Tibial artery (tissue), 4 donors: ENCODE data around the gene RUVBL2.

Experiments
- DNase-seq, 2 donors: peaks; one replicate each; pipeline ENCODE4 v3.0.0-alpha.2; 2019
- H3K27ac ChIP-seq, 2 donors: fragments of 200-600 bp; sonication (generic) in 1 of 2; 1 replicate in 1 of 2; 2 replicates in 1 of 2; pipeline ENCODE4 v1.5.1; 2018 to 2019; ENCODE audit warnings: mild to moderate bottlenecking in 1 of 2
- H3K27me3 ChIP-seq, 2 donors: fragments of 200-600 bp; sonication (generic) in 1 of 2; one replicate each; pipeline versions ENCODE4 v1.5.1 to v1.6.0; 2016 to 2019
- H3K36me3 ChIP-seq, 3 donors: fragments of 200-600 bp; sonication (generic) in 2 of 3; one replicate each; pipeline ENCODE4 v1.5.1; 2016 to 2019; ENCODE audit warnings: mild to moderate bottlenecking in 2 of 3
- H3K4me1 ChIP-seq, 4 donors: fragments of 200-600 bp; sonication (generic) in 2 of 4; 1 replicate in 3 of 4; 2 replicates in 1 of 4; pipeline ENCODE4 v1.5.1; 2016 to 2019
- H3K4me3 ChIP-seq, 2 donors: fragments of 200-600 bp; sonication (generic) in 1 of 2; 1 replicate in 1 of 2; 2 replicates in 1 of 2; pipeline ENCODE4 v1.5.1; 2018 to 2019; ENCODE audit warnings: mild to moderate bottlenecking in 2 of 2
- H3K9me3 ChIP-seq, 3 donors: fragments of 200-600 bp; sonication (generic) in 1 of 3; one replicate each; pipeline ENCODE4 v1.5.1; 2016 to 2019
- CTCF ChIP-seq, 2 experiments: fragments of 200-600 bp in 1 of 2; fragments of 450-650 bp in 1 of 2; IDR thresholded peaks; one replicate each; pipeline ENCODE4 v1.5.1; 2017 to 2019; ENCODE audit warnings: antibody characterized with exemption in 2 of 2, mild to moderate bottlenecking in 1 of 2, moderate library complexity in 1 of 2
- intact Hi-C: fragments of 100-400 bp; cut with DNase I; formaldehyde crosslinking; loops from one replicate; pipeline ENCODE4 v1.15.0; 2023; ENCODE audit warnings: low total_unique reads

Gene RUVBL2

GRCh38 chr19:48997972-48998371 lies 4.3 kb downstream of the RUVBL2 start:
- H3K4me1 ChIP-seq, result peaks cover 0 to 18% (median 9%) of the 10 kb centered on the region in 4 donors
- intact Hi-C loops, result loop anchor here (10.0 kb wide), 1 partner anchor 353 kb away; the partner anchor contains the start of gene CA11
- peaks cover 0 to 22% (median 8%) of the 10 kb centered on the region in 3 donors for H3K36me3 ChIP-seq
- no peaks in the 10 kb centered on the region for H3K9me3 ChIP-seq
- DNase-seq, result no peak
- no peaks in the 10 kb centered on the region for H3K27me3 ChIP-seq
- no peak overlapping the region for H3K4me3 ChIP-seq
- no peak overlapping the region for H3K27ac ChIP-seq
- peak in 1 of 2 experiments; percentile 12 for TF ChIP-seq CTCF (IDR thresholded peaks at IDR 0.05)

- DNase-seq, result no peak
- peaks cover 6 to 39% (median 23%) of the 10 kb centered on the region in 3 donors for H3K36me3 ChIP-seq
- H3K27me3 ChIP-seq, result no peaks in the 10 kb centered on the region
- no peaks in the 10 kb centered on the region for H3K9me3 ChIP-seq
- TF ChIP-seq CTCF (IDR thresholded peaks at IDR 0.05), result peak; percentile 27 to 43
- peaks cover 0 to 10% (median 2%) of the 10 kb centered on the region in 4 donors for H3K4me1 ChIP-seq
- H3K27ac ChIP-seq, result no peak overlapping the region
- intact Hi-C loops, result loop anchor here (10.0 kb wide), 1 partner anchor 355 kb away; the partner anchor contains the start of gene CA11
- no peak overlapping the region for H3K4me3 ChIP-seq
Measured at GRCh38 chr19:48999481-49000325, 6.0 kb downstream of the RUVBL2 start.

GRCh38 chr19:49004133-49004532 lies 10.4 kb downstream of the RUVBL2 start:
- TF ChIP-seq CTCF (IDR thresholded peaks at IDR 0.05), result no peak
- intact Hi-C loops, result no loop called here
- no peak overlapping the region for H3K27ac ChIP-seq
- no peaks in the 10 kb centered on the region for H3K27me3 ChIP-seq
- peaks cover 28 to 76% (median 58%) of the 10 kb centered on the region in 3 donors for H3K36me3 ChIP-seq
- H3K9me3 ChIP-seq, result no peaks in the 10 kb centered on the region
- no peak for DNase-seq
- no peak overlapping the region for H3K4me3 ChIP-seq
- no peaks in the 10 kb centered on the region for H3K4me1 ChIP-seq

- Histone ChIP-seq H3K27me3 (no peaks in the 10 kb centered on the region), H3K27ac (no peak overlapping the region), H3K4me3 (no peak overlapping the region), H3K4me1 (no peaks in the 10 kb centered on the region), H3K9me3 (no peaks in the 10 kb centered on the region), H3K36me3 (peaks cover 38 to 78% (median 68%) of the 10 kb centered on the region in 3 donors)
- DNase-seq, result no peak
- TF ChIP-seq CTCF (IDR thresholded peaks at IDR 0.05), result no peak
- intact Hi-C loops, result no loop called here
Measured at GRCh38 chr19:49004964-49005614, 11.4 kb downstream of the RUVBL2 start.

GRCh38 chr19:49006905-49007304 lies 13.2 kb downstream of the RUVBL2 start:
- no peak overlapping the region for H3K4me3 ChIP-seq
- H3K36me3 ChIP-seq, result peaks cover 53 to 93% (median 86%) of the 10 kb centered on the region in 3 donors
- H3K4me1 ChIP-seq, result no peaks in the 10 kb centered on the region
- H3K9me3 ChIP-seq, result no peaks in the 10 kb centered on the region
- no peak overlapping the region for H3K27ac ChIP-seq
- no peaks in the 10 kb centered on the region for H3K27me3 ChIP-seq
- no peak for DNase-seq
- intact Hi-C loops, result no loop called here
- TF ChIP-seq CTCF (IDR thresholded peaks at IDR 0.05), result no peak
